HG03135 (cell line): ENCODE results near the gene TPRX2.
"Not testable (repeated sequence)": the region's sequence is repeated elsewhere in the genome, so short reads cannot be mapped to it uniquely, and the experiment has no call there.

ENCODE experiments used
- ATAC-seq: cut with Tn5 transposase; IDR thresholded peaks from one replicate; pipeline ENCODE4 v1.9.1; 2021; ENCODE audit warnings: mild to moderate bottlenecking, moderate library complexity; ENCODE audit not compliant: unreplicated experiment

TPRX2 gene

DNA sequence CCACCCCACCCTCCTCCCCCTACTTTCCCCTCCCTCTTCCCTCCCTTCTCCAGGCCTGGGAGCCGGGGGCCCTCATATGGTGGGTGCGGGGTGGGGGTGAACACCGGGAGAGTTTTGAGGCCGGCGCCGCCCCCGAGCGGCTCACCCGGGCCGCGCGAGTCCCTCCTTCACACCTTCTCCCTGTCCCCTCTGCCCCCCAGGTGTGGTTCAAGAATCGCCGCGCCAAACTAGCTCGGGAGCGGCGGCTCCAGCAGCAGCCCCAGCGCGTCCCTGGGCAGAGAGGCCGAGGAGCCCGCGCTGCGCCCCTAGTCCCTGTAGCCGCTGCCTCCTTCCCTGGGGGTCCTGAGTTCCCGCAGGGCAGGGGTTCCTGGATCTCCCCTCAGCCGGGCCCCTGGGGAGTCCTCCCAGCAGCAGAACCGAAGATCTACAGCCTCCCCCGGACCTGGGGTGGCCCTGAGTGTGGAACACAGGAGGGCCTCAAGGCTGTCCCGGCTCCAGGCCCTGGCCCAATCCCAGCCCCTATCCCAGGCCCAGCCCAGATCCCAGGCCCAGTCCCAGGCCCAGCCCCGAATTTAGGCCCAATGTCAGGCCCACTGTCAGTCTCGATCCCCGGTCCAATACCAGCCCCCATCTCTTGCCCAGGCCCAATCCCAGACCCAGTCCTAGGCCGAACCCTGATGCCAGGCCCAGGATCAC lies 1.7 kb downstream of the TPRX2 start:
- no peak for ATAC-seq

DNA sequence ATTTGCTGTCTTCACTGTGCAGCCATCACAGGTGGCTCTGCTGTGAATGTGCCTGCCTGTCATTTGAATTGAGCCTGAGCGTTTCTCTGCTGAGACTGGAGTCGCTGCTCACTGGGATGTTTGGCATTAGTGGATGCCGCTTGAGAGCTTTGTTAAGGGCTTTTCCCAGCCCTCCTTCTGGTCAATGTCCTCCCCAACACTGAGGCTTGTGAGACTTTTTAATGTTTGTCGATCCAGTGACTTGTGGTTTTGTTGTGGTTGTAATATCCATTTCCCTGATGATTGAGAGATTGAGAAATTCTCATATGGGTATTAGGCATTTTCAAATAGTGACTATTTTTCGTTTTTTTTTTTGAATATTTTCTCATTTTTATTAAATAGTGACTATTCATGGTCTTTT lies 2.6 kb downstream of the TPRX2 start:
- ATAC-seq: no peak

DNA sequence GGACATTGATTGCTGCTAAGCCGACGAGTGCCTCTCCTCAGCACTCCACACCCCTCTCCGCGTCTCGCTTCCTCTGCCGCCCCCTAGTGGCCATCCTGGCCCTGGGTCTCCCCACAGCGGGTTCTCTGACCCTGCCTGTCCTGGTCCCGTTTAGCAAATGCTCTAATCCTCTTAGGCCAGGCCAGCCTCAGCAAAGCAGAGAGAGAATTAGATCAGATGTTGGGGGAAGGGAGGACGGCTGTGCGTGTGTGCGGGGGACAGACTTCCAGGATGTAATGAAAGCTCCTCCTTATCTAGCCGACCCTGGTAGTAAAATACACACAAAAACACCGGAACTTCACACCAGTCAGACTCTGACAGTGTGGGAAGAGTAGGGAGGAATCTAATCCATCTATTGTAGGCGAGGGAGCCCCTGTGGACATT lies 4.5 kb downstream of the TPRX2 start:
- ATAC-seq: no peak

- no peak for ATAC-seq
These were observed 6.1 kb downstream of the TPRX2 start for GRCh38 chr19:47865166-47865565.

DNA sequence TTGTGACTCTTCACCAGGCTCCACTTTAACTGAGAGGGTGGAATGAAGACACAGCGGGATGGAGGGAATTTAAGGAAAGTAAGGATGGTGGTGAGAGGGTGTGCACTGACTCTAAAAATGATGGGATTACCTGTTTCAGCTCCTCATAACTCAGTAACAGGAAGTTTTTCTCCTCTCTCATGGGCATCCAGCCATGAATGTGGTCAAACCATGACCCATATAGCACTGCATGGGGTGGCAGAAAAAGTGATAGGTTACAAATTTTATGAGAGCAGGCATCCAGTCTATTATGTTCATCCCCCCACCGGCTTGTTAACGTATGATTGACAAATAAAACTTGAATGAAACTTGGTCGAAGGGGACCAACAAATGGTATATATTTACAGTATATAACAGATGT lies 19.9 kb downstream of the TPRX2 start:
- no peak for ATAC-seq

- not testable (repeated sequence) for ATAC-seq
These were observed 20.4 kb downstream of the TPRX2 start for GRCh38 chr19:47879385-47879784.

DNA sequence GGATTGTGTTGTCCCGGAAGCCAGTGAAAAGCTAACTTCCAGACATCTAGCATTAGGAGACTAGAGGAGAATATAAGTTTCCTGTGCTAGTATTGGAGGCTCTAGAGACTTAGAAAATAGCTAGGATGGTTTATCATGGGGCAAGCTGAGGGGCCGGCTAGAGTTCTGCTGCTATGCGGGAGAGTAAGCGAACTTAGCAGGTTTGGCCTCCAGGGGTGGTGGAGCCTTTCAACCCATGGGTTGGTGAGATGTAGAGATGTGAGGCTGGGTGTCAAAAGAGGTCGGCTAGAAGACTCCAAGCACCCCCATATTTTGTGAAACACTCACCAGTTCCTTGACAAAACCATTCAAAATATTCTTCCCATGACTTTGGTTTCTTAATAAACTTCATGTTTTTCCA lies 22.7 kb downstream of the TPRX2 start:
- ATAC-seq: no peak

DNA sequence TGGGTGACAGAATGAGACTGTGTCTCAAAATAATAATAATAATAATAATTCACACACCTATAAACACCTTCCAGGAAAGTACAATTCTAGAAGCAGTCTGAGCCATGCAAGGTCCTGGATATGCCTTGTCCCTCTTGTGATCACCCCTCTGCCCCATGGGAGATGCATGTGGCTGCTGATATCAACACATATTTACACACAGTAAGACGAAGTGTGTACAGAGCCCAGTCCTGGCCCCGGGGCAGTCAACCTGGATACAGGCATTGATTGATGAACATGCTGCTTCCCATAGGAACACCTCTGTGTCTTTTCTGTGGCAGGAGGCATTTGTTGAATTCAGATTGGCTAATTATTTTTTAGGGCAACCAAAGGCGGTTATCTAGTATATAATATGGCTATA lies 23.9 kb downstream of the TPRX2 start:
- no peak for ATAC-seq

DNA sequence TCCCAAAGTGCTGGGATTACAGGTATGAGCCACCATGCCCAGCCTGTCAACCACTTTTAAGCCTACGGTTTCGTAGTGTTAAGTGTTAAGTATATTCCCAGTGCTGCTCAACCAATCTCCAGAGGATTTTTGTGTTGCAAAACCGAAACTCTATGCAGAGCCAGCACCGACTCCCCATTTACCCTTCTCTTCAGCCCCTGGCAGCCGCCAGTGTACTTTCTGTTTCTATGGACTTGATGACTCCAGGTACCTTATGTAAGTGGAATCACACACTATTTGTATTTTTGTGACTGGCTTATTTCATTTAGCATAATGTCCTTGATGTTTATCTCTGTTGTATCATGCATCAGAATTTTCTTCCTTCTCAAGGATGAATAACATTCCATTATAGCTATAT lies 26.0 kb downstream of the TPRX2 start:
- no peak for ATAC-seq

DNA sequence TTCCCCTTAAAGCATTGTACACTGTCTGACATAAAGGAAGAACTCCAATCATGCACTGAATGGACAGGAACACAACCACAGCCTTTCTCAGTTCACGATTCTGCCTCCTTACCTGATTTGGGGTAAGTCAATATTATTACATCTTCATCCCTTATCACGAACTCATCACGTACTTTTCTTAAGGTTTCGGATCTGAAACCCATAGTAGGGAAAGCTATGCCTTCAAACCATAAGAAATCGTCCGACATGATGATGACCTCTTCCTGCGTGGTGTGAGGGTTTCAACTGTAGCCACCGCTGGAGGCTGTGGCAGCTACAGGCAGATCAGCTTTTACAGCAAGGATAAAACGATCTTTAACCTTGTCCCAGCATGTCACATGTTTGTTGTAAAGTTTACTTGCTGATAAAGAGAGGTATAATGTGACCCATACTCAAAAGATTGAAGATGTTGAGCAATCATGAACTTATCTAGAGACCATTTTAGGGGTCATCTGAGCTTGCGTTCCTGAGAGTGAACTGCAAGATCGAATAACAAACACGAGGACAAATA lies 27.1 kb downstream of the TPRX2 start, which contains the start of gene SULT2A1:
SULT2A1 (minus strand) TSS at position 306 of the 550 bp plus-strand sequence; CDS start at position 248, 58 bp downstream.
- ATAC-seq: no peak

GRCh38 chr19:47890865-47891621 lies 32.0 kb downstream of the TPRX2 start:
- no peak for ATAC-seq

- no peak for ATAC-seq
These were observed 32.5 kb downstream of the TPRX2 start for GRCh38 chr19:47891622-47891922.

GRCh38 chr19:47891923-47892666 lies 33.1 kb downstream of the TPRX2 start:
- no peak for ATAC-seq

- no peak for ATAC-seq
These were observed 36.2 kb downstream of the TPRX2 start for GRCh38 chr19:47895165-47895782.

- no peak for ATAC-seq
These were observed 37.0 kb downstream of the TPRX2 start for GRCh38 chr19:47896019-47896418.

- ATAC-seq: no peak
These were observed 37.7 kb downstream of the TPRX2 start for GRCh38 chr19:47896773-47897172.

DNA sequence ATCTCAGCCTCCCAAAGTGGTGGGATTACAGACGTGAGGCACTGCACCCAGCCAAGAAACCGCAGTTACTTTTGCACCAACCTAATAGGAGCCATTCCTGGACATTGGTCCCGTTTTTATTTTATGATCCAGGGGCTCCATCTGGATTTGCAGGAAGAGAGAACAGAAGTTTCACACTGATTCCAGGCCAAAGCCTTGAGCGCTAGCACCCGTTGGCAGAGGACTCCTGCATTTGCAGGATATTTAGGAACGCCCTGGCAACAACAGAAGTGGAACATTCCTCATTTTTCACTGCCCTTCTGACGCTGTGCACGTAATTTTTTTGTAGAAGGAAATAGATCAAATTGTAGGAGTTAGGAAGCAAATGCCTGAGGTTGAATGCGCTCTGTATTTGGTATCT lies 38.8 kb downstream of the TPRX2 start:
- ATAC-seq: no peak

GRCh38 chr19:47899335-47899734 lies 40.3 kb downstream of the TPRX2 start:
- ATAC-seq: no peak

DNA sequence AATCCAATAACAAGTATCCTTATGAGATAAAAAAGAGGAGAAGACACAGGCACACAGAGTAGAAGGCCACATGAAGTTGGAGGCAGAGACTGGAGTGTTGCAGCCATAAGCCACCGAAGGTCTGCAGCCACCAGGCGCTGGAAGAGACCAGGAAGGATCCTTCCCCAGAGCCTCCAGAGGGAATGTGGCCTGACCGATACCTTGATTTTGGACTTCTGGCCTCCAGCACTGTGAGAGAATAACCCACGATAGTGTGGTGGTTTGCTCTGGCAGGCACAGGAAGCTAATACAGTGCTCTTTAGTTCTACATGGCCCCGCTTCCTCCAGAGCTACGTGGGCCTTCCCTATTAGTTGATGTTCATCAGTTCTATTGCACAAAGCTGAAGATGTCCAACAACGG lies 42.3 kb downstream of the TPRX2 start:
- ATAC-seq: no peak

DNA sequence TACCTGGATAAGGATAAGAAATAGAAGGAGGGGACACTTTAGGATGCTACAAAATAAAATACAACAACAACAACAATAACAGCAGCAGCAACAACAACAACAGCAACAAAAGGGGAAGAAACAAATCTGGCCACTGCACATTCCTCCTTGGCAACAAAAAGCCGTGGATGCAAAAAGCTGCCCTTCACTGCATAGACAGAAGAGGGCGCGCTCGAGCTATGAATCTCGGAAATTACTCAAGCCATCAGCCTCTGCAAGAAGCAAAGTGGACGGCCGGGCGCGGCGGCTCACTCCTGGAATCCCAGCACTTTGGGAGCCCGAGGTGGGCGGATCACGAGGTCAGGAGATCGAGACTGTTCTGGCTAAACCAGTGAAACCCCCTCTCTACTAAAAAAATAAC lies 50.3 kb downstream of the TPRX2 start:
- not testable (repeated sequence) for ATAC-seq

GRCh38 chr19:47910191-47910590 lies 51.2 kb downstream of the TPRX2 start:
- not testable (repeated sequence) for ATAC-seq
